DOHH2 (cell line): ENCODE data around the gene FBLN7.
A peak's percentile ranks its signal among the peaks of the same experiment; 100 is the strongest.
"Not testable (repeated sequence)": the region's sequence is repeated elsewhere in the genome, so short reads cannot be mapped to it uniquely, and the experiment has no call there.

Experiments
- H3F3A ChIP-seq: fragments of 200-600 bp; sonication (generic), shearing (Covaris generic); 2 replicates; pipeline ENCODE4 v1.6.0; 2016; ENCODE audit warnings: antibody characterized with exemption, mild to moderate bottlenecking; ENCODE audit not compliant: control insufficient read depth, insufficient read depth
- H3K27ac ChIP-seq: fragments of 200-600 bp; sonication (generic); 2 replicates; pipeline ENCODE4 v1.5.1; 2014; ENCODE audit warnings: low read depth, mild to moderate bottlenecking, low read length, moderate library complexity
- H3K27me3 ChIP-seq: fragments of 200-600 bp; sonication (generic); 2 replicates; pipeline ENCODE4 v1.6.1; 2014; ENCODE audit warnings: mild to moderate bottlenecking, low read length, mixed read lengths; ENCODE audit not compliant: control insufficient read depth
- H3K36me3 ChIP-seq: fragments of 200-600 bp; sonication (generic); 2 replicates; pipeline ENCODE4 v1.6.1; 2014; ENCODE audit warnings: mild to moderate bottlenecking, low read length, moderate library complexity, mixed read lengths; ENCODE audit not compliant: control insufficient read depth
- H3K4me1 ChIP-seq: fragments of 200-600 bp; sonication (generic); 2 replicates; pipeline ENCODE4 v1.6.1; 2014; ENCODE audit warnings: mild to moderate bottlenecking, low read length, mixed read lengths; ENCODE audit not compliant: control insufficient read depth
- H3K4me2 ChIP-seq: fragments of 200-600 bp; sonication (generic); 2 replicates; pipeline ENCODE4 v1.6.0; 2014; ENCODE audit warnings: mild to moderate bottlenecking, low read length, moderate library complexity
- H3K4me3 ChIP-seq: fragments of 200-600 bp; sonication (generic); 2 replicates; pipeline ENCODE4 v1.5.1; 2014; ENCODE audit warnings: mild to moderate bottlenecking, low read length, mixed read lengths
- H3K79me2 ChIP-seq: fragments of 200-600 bp; sonication (generic); 2 replicates; pipeline ENCODE4 v1.6.1; 2014; ENCODE audit warnings: mild to moderate bottlenecking, low read length, mixed read lengths; ENCODE audit not compliant: control insufficient read depth
- H3K9me2 ChIP-seq: fragments of 200-600 bp; sonication (generic); replicated peaks from 2 replicates; pipeline ENCODE4 v1.6.1; 2014; ENCODE audit warnings: mild to moderate bottlenecking, low read length, mixed read lengths; ENCODE audit not compliant: control insufficient read depth
- H3K9me3 ChIP-seq: fragments of 200-600 bp; sonication (generic); 2 replicates; pipeline ENCODE4 v1.6.1; 2014; ENCODE audit warnings: antibody characterized with exemption, low read length, mixed read lengths; ENCODE audit not compliant: control insufficient read depth, insufficient read depth
- H4K20me1 ChIP-seq: fragments of 200-600 bp; sonication (generic); 2 replicates; pipeline ENCODE4 v1.6.0; 2014; ENCODE audit warnings: low read depth, mild to moderate bottlenecking, antibody characterized with exemption, low read length, moderate library complexity; ENCODE audit not compliant: control insufficient read depth, insufficient read depth
- EZH2phosphoT487 ChIP-seq: fragments of 200-600 bp; sonication (generic); IDR thresholded peaks from 2 replicates; pipeline ENCODE4 v1.6.1; 2017; ENCODE audit warnings: borderline replicate concordance, mild to moderate bottlenecking, antibody characterized with exemption, low read length, moderate library complexity, mixed read lengths
- TF ChIP-seq, protein P1 (sequence below): fragments of 200-600 bp; sonication (generic); IDR thresholded peaks from one replicate; pipeline ENCODE4 v1.5.1; 2014; ENCODE audit warnings: antibody characterized with exemption, mild to moderate bottlenecking, low read depth, low read length; ENCODE audit not compliant: poor library complexity, severe bottlenecking

The FBLN7 gene

DNA sequence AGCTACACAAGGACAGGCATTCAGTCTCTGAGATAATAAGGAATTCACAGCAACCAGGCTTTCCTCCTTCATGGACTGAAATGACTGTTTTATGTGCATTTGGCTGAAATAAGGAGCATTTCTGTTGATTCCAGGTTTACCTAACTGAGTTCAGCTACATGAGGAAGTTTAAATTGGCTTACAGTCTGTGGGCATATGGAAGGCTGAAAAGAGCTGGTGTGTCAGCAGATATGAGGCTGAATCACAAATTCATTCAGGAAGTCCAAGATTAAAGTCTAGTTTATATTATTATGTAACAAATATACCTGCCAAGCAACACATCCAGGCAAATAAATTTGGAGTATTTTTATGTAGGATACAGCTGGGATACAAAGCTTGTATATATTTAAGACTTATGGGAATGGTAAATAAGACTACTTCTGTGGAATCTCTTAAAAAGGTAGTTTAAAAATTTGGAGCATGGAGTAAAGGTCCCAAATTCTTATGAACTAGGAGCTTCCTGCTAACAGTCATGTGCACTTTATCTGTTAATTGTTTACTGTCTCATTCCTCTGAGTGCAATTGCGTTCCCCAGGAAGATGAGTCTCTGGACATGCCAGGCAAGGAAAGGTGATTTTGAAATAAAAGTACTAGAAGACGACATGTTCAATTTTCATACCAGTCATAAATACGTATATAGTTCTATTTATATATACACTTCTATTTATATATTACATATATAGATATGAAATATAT lies 63.7 kb downstream of the FBLN7 start:
- Histone ChIP-seq H3K27me3 (no peaks in the 10 kb centered on the region), H3K27ac (no peak overlapping the region), H3K9me3 (peaks cover 17% of the 10 kb centered on the region), H3F3A (0 out of 2 replicates have a peak, but pooled peaks cover 3% of the 10 kb centered on the region), H3K36me3 (no peaks in the 10 kb centered on the region), H3K9me2 (no peaks in the 10 kb centered on the region), H4K20me1 (no peaks in the 10 kb centered on the region), H3K79me2 (no peaks in the 10 kb centered on the region), H3K4me2 (no peak overlapping the region), H3K4me1 (no peaks in the 10 kb centered on the region), H3K4me3 (no peak overlapping the region)
- no peak for TF ChIP-seq EZH2phosphoT487
- TF ChIP-seq, protein P1, sequence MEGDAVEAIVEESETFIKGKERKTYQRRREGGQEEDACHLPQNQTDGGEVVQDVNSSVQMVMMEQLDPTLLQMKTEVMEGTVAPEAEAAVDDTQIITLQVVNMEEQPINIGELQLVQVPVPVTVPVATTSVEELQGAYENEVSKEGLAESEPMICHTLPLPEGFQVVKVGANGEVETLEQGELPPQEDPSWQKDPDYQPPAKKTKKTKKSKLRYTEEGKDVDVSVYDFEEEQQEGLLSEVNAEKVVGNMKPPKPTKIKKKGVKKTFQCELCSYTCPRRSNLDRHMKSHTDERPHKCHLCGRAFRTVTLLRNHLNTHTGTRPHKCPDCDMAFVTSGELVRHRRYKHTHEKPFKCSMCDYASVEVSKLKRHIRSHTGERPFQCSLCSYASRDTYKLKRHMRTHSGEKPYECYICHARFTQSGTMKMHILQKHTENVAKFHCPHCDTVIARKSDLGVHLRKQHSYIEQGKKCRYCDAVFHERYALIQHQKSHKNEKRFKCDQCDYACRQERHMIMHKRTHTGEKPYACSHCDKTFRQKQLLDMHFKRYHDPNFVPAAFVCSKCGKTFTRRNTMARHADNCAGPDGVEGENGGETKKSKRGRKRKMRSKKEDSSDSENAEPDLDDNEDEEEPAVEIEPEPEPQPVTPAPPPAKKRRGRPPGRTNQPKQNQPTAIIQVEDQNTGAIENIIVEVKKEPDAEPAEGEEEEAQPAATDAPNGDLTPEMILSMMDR: no peak

DNA sequence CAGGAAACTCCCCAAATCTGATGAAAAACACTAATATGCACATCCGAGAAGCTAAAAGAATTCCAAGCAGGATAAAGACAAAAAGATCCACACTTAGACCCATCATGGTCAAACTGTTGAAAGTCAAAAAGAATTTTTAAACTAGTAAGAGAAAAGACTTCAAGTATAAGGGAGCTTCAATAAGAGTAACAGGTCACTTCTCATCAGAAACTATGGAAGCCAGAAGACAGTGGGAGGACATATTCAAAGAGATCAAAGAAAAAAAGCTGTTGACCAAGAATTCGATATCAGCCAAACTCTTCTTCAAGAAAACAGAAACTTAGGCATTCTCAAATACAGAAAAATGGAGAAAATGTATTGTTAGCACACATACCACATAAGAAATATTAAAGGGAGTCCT lies 66.2 kb downstream of the FBLN7 start:
- Histone ChIP-seq H3K27me3 (no peaks in the 10 kb centered on the region), H3K4me3 (no peak overlapping the region), H3K79me2 (no peaks in the 10 kb centered on the region), H3K4me1 (no peaks in the 10 kb centered on the region), H3F3A (0 out of 2 replicates have a peak, but pooled peaks cover 3% of the 10 kb centered on the region), H3K9me2 (no peaks in the 10 kb centered on the region), H3K4me2 (no peak overlapping the region), H3K9me3 (peaks cover 17% of the 10 kb centered on the region), H4K20me1 (no peaks in the 10 kb centered on the region), H3K27ac (no peak overlapping the region), H3K36me3 (no peaks in the 10 kb centered on the region)
- no peak for TF ChIP-seq EZH2phosphoT487
- TF ChIP-seq, protein P1: no peak

DNA sequence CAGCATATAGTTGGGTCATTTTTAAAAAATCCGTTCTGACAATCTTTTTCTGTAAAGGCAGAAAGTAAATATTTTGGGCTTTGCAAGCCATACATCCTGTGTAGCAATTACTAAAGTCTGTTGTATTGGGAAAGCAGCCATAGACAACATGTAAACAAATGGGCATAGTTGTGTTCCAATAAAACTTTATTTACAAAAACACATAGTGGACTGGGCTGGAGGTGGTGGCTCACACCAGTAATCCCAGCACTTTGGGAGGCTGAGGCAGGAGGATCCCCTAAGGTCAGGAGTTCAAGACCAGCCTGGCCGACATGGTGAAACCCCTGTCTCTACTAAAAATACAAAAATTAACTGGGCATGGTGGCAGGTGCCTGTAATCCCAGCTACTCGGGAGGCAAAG lies 69.7 kb downstream of the FBLN7 start:
- not testable (repeated sequence) for H3K27me3 ChIP-seq, H3K36me3 ChIP-seq, H4K20me1 ChIP-seq, H3K79me2 ChIP-seq, H3K9me2 ChIP-seq, H3F3A ChIP-seq, H3K27ac ChIP-seq, H3K4me3 ChIP-seq, H3K4me2 ChIP-seq, H3K4me1 ChIP-seq
- H3K9me3 ChIP-seq: peaks cover 12% of the 10 kb centered on the region

GRCh38 chr2:112216167-112216566 lies 78.0 kb downstream of the FBLN7 start:
- Histone ChIP-seq H3K4me1 (no peaks in the 10 kb centered on the region), H3K4me3 (no peak overlapping the region), H3K4me2 (no peak overlapping the region), H3K9me2 (no peaks in the 10 kb centered on the region), H3F3A (peaks cover 9% of the 10 kb centered on the region; the same call in 1 of the 2 replicates), H4K20me1 (no peaks in the 10 kb centered on the region), H3K27ac (no peak overlapping the region), H3K79me2 (no peaks in the 10 kb centered on the region), H3K36me3 (peaks cover 54% of the 10 kb centered on the region), H3K27me3 (no peaks in the 10 kb centered on the region), H3K9me3 (no peaks in the 10 kb centered on the region)
- no peak for TF ChIP-seq EZH2phosphoT487
- TF ChIP-seq, protein P1: peak; percentile 18
